HG03064 (cell line): ENCODE results near the gene CBL.

ENCODE experiments used
- ATAC-seq: cut with Tn5 transposase; IDR thresholded peaks from one replicate; pipeline ENCODE4 v1.9.1; 2021; ENCODE audit warnings: low read depth; ENCODE audit not compliant: unreplicated experiment

Gene CBL

DNA sequence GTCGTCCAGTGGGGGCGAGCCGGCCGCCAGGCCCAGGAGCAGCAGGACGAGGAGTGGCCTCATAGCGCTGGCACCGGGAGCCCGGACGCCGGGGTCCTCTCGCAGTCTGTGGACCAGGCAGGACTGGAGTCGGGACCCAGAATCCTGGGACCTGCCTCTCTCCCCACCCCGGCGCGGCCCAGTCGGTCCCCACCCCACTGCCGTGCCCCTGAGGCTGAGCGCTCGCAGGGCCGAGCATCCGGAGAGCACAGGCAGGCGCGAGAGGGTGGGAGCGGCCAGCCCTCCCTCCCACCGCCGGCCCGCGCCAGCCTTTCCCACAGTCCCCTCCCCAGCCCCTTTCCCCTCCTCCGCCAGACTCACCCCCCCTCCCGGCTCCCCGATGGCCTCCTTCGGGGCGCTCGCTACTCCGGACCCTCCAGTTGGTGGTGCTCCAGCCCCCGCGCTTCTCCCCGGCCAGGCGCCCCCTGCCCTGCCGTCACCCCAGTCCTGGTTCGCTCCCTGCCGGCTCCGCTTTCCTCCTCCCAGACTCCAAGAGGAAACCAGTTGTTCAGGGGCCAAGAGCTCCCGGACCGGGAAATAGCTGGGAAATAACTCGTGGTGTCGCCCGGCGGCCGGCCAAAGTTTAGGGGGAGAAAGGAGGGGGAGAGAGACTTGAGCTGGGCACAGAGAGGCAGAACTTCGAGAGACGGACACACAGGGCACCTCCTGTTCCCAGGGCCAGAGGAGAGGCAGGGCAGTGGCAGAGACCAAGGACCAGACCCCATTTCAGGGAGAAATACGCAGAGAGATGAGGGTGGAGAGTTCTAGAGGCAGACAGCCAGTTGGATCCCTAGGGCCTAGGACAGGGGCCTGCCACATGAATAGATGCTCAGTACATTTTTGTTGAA, 134.4 kb downstream of the CBL start, which contains the start of gene C1QTNF5:
Gene C1QTNF5, minus strand, starts transcription at position 549 of the 887 bp plus-strand sequence. Its CDS starts 486 bp downstream, at position 63.
- ATAC-seq, result no peak

DNA sequence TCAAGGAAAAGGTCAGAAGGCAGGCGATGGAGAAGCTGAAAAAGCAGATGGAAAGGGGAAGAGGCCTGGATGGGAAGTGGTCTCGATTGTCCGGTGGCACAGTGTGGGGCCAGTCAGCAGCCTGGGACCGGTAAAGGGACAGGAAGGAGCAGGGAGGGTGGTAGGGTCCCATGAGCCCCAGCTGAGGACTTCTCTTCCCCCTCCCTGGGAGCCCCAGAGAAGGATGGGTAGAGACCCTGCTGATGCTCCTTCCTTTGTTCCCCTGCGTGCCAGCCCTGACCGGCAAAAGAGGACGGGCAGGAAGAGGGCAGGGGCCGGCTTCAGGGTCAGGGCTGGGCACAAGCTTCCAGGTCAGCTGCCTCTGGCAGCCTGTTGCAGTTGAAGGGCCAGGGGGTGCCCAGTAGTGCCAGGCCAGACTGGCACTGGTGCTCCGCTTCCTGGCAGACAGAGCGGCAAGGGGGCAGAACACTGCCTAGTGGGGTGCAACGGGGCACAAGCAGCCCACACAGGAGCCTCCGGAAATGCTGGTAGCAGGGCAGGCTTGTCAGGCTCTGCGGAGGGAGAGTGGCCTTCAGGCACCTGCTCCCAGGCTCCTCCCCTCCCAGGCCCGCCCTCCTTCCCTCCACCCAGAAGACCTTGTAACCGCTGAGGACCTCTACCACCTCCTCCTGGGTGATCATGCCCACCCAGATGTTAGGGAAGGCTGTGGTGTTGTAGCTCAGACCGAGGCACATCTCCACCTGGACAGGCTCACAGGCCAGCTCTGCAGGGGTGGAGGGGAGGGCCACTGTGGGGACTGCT, 135.3 kb downstream of the CBL start:
- no peak for ATAC-seq

DNA sequence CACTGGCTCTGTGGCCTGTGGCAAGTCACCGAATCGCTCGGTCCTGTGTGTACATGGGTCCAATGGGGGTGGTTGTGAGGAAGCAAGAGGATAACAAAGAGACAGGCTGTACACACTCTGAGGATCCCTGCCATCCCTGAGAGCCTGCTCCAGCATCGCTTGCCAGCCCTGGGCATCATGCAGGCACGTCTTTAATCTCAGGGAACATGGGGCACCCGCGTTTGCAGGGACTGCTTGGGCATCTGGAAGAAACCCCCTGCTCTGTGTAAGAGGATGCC, 135.8 kb downstream of the CBL start:
- ATAC-seq, result no peak

DNA sequence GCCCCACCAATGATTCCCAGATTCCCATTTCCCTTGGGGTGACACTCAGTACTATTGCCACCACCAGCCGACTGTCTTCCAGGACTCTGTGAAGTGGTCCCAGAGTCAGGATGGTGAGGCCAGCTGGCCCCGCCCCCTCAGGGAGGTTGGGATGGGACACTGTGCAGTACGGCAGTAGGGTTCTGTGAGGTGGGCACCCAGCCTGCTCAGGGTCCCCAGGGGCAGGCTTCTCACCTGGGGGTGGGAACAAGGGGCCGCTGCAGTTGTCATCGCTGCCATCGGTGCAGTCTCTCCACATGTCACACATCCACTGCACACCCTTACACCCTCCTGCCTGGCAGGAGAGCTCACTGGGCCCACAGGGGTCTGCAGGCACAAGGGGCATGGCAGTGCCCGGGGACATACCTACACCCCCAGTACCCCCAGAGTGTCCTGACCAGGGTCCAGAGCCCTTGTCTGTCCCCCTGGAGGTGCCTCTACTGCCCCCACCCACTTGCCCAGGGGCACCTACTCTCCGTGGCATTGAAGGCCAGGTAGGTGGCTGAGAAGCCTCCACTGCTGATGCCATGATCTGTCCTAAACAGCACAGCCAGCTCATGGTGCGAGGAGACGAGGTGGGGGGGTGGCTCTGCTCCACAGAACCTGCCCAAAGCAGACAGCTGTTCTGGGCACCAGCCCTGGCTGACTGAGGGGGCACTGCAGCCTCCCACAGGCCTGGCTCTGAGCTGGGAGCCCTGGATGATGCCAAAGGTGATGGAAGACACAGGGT, 136.4 kb downstream of the CBL start:
- no peak for ATAC-seq

DNA sequence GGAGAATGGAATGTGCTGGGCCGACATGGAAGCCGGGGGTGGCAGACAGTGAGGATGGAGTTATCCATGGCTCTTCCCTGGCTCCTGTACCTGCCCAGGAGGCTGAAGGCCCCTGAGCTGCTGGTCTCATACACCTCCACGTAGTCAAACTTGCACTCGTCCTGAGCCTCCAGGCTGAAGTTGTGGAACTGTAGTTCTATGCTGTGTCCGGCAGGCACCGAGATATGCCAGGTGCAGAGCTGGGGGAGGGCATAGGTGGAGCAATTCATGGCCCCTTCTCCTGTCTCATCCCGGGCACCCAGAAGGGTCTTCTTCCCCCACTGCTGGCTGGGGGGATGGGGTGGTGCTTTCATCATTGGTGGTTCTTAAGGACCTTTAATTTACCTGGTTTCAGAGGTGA, 137.6 kb downstream of the CBL start:
- no peak for ATAC-seq

DNA sequence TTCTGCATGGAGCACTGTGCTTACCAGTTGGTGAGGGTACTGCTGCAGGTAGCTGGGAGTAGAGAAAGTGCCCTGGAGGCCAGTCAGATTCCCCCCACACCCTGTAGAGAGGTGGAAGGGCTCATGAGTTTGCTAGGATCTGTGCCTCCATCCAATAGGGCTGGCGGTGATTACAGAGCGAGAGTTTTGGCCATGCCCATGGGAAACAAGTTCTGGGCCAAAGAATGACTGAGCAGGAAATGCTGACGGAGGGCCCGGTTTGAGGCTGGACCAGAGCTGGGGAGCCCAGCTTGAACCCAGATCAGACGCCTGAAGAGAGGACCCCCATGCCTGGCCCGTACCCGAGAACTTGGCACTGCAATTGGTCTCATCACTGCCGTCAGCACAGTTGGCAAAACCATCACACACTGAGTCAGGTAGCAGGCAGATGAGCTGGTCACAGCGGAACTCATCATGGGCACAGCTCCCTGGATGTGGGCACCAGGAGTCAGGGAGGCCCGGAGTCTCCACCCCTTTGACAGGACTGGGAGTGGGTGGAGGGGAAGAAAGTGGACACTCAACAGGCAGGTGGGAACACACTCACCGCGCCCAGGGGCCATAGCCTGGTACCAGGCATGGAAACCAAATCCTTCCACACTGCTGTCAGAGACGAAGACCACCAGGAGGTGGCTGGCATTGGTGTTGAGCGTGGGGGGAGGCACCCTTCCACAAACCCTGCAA, 138.3 kb downstream of the CBL start:
- ATAC-seq, result no peak

DNA sequence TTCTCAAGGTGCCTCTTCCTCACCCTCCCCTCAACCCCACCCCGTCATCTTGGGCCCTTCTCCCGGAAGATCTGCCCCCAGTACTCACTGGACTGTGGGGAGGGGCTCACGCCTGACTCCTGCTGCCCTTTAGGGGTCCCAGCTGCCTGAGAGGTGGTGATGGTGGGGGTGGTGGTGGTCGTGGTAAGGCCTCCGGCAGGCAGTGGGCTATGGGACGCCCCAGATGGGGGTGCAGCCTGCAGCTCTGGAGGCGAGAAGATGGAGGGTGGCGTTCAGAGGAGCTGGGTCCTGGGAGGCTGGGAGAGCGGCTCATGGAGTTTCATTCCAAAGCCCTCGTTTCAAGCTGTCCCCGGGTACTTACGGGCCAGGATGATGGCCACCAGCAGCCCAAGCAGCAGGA, 139.5 kb downstream of the CBL start:
- no peak for ATAC-seq

DNA sequence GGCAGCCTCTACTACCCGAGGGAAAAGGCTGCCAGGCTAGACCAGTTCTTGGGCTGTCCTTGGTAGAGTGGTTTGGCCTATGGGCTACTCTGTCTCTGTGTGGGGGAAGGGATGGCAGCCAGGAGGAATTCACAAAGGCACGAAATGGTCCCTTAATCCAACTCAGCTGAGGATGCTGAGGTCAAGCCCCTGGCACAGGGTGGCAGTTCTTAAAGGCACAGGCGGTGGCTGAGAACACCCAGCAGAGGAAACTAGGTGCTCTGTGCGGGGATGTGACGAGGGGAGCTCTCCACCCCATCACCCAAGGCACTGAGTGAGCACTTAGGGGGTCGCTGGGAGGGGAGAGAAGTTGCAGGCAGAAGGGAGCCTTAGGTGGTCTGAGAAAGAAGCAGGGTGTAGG, 140.5 kb downstream of the CBL start, which contains the start of gene MFRP:
Gene MFRP, minus strand, starts transcription at position 101 of the 400 bp plus-strand sequence. CDS start 192 bp downstream, outside the sequence.
- ATAC-seq, result no peak

DNA sequence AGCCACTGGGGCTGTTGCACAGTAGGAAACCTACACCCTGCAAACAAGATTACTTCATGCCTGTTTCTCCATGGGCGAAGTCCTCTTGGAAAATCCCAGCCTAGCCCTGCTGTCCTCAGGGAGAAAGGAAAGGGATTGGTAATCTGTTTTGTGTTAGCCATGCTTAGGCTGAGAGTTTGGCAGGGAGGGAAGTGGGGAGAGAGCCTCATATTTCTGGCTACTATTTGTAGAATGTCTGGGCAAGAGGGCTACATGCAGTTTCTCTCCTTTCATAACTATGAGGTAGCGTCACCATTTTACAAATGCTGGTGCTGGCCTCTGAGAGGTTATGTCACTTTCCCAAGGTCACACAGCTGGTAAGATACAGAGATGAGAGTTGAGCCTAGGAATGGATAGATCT, 141.1 kb downstream of the CBL start:
- no peak for ATAC-seq

DNA sequence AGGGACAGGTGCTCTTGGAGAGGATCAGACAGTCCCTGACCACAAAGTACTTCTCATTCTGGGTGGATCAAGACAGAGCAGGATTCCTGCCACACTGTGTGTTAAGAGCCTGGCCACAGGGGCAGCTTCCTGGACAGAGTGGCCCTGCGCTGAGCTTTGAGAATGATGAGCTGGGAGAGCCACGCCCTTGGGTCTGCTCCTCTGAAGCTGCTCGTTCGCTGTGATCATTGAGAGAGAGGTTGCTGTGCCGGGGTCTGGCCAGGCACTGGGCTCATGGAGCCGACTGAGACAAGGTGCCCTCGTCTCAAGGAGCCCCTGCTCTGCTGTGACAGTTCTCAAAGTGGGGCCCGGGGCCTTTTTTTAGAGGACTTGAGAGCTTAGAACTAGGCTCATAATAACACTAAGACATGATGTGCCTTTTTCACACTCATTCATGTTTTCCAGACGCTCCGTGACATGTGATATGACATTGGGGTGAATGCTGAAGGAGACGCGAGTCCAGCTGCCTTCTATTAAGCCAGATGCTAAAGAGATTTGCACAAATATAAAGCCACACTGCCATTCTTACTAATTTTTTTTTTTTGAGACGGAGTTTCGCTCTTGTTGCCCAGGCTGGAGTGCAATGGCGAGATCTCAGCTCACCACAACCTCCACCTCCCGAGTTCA, 141.9 kb downstream of the CBL start:
- no peak for ATAC-seq

DNA sequence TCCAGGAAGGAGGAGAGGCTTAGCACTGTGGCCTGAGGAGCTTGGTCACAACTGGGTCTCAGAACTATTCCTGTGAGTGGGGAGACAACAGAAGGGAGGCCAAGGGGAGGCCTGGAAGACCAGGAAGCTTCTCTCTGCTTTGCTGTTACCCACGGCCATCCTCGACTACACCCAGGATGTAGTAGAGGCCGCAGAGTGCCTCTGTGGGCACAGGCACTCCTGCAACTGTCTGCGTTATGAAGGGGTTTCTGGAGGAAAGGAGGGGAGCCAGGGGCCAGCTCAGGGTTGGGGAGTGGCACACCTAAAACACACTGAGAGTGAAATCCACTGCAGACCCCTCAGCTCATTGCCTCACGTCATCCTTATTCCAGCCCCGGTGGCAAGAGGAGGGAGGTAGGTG, 144.2 kb downstream of the CBL start:
- no peak for ATAC-seq

DNA sequence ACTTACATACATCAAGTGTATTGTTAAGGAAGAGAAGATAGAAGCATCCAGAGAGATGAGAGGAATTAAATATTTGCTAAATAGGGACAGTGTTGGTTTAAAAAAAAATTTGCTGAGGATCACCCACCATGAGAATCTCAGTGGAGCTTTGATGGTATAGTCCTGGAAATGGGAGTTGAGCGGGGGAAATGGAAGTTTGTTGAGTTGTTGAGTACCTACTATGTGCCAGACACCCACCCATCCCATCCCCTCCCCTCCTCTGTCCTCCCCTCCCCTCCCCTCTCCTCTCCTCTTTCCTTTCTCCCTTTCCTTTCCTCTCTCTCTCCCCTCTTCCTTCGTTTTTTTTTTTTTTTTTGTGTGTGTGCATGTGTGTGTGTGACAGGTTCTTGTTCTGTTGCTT, 145.1 kb downstream of the CBL start:
- no peak for ATAC-seq

DNA sequence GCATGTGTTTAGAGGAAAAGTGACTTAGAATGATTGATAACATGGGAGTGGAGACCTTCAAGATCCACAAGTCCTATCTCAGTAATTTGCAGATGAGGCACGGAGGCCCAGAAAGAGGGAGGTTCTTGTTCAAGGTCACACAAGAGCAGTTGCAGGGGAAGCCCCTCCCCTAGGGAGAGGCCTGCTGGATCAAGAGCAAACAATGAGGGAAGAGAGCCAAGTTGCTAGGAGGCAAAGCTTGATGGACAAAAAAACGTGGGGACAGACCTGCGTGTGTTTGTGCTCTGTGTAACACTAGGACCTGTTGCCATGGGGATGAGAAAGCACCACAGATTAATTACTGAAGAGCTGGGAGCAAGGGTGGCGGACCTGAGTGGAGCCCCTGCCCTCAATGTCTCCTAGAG, 146.7 kb downstream of the CBL start:
- no peak for ATAC-seq

DNA sequence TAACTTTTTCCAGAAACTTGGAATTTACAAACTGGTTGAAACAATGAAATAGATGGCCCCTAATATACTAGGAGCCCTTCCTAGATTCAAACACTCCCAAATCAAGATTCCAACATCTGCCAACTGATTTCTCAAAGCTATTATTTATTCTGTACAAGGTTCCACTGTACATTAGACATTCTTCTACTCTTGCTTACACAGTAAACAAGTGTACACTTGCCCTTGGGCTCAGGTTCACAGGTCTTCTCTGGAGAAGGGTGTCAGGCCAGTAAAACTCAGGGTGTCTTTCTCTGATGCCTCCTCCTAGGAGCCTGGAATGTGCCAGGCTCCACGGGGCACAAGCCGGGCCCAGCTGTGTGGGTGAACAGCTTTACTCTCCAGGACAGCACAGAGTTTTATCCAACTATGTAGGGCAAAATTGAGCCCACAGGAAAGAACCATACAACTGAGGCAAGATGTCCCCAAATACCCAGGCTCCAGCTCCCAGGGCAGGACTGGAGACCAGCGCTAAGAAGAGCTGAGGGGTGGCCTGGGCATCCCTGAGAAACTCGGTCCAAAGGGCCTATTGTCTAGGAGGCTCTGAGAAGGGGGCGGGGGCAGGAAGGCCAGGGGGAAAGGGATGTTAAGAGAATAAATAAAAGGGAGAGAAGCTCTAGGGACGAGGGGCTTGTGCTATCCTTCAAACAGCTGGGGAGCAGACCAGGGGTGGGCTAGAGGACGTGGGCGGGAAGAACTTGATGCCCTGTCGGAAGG, 149.1 kb downstream of the CBL start:
- ATAC-seq, result no peak

DNA sequence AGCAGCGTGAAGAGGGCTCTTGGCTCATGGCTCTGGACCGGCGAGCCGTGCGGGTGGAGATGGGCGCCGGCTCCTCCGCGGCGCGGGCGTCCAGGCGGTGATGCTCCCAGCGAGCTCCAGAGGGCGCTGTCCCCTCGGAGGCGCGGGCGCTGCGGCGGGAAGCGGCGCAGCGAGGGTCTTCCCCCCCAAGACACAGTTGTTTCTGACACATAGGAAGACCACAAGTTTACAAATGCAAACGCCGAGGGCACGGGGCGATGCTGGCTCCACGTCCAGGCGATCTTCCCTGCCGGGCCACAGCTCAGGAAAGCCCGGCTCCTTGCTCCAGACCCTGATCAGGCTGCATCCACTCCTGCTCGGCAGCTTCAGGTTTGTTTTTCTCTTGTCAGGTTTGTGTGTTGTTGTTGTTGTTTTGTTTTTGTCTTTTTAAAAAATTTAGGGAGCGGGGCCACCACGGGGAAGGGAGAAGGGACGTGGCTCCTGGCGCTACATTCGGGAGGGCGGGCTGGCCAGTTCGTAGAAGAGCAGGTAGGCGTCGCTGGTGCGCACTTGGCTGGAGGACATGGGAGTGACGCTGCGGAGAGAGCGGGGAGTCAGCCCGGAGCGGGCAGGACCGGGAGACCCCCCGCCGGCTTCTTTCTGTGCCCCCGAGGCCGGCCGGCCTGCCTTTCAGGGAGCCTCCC, 150.4 kb downstream of the CBL start:
- peak; percentile 67 for ATAC-seq

DNA sequence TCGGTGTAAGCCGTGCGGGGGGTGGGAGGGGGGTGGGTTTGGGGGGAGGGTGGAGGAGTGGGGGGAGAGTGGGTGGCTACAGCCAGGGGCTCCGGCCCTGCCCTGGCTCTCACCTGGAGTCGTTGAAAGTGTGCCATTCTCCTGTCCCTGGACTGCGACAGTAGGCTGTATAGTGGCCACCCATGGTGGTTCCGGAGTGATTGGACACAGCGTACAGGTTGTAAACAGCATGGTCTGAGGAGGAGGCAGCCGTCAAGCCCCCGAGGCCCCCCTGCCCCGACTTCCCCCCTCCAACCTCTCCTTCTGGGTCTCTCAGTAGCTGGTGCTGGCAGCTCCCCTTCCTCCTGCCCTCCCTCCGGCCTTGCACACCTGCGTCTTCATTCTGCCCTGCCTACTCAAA, 150.9 kb downstream of the CBL start:
- no peak for ATAC-seq
